ENCODE data around the gene ZNF776.
"Not testable (repeated sequence)": the region's sequence is repeated elsewhere in the genome, so short reads cannot be mapped to it uniquely, and the experiment has no call there.

The ZNF776 gene

DNA sequence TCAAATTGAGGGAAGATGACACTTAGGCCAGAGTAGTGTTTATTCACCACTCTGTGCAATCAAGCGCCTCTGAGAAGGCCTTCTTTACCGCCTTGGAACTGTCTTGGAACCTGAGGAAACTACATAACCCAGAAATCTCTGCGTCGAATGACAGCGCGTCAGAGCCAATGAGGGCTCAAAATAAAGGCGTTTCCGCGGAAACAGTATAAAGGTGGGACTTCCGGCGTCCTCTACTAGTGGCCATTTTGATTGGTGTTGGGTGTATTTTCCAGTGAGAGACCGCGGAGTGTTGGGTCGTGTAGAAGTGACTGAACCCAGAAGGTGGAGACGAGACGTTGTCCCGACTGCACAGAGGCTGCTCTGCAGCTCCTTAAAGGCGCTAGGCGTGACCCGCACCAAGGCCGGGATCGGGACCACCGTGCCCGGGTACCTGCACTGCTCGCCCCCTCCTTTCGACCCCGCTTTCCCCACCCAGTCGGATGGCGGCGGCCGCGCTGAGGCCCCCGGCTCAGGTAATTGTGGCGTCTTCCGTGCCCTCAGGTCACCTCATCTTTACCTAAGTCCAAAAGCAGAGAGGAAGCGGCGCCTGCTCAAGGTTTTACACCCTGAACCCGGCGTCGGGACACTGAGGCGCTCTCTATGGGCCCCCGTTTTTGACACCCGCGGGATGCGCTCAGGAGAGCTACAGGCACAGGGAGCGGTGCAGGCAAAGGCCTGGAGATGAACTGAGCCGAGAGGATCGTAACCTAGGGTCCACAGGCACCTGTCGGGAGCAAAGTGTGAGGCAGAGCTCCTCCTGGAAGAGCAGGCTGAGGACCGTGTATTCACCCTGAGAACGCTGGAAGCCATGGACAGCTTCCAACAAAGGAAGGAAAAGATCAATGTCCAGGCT, at the start of gene ZNF776:
Gene ZNF776 (plus strand): TSS at position 236 of the 892 bp plus-strand sequence. CDS start 244 bp downstream, at position 480.
- peak; percentile 87 for DNase-seq

DNA sequence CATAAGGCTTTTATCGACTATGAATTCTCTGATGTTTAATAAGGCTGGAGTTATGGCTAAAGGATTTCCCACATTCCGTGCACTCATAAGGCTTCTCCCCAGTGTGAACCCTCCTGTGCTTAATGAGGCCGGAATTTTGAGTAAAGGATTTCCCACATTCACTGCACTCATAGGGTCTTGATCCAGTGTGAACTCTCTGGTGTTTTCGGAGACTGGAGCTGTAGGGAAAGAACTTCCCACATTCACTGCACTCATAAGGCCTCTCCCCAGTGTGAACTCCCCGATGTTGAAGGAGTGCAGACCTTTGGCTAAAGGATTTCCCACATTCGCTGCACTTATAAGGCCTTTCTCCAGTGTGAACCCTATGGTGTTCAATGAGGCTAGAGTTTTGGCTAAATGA, 45.0 kb upstream of the ZNF776 start:
- DNase-seq = no peak

DNA sequence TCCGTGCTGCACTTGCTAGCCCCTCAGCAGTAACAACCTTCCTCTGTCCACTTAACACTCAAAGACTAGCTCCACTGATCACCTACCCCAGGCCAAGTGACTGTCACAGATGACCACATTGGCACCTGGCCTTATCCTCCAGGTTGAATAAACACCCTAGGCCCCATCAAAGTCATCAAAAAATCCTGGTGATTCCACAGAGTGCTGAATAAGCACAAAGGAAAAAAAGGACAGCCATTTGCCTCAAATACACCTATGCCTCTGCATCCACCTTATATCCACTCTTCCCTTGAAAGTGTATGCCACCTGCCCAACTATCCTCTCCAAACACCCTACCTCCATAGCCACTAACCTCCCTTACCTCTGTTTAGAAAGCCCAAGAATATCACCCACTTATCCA, 40.3 kb upstream of the ZNF776 start:
- DNase-seq = no peak

DNA sequence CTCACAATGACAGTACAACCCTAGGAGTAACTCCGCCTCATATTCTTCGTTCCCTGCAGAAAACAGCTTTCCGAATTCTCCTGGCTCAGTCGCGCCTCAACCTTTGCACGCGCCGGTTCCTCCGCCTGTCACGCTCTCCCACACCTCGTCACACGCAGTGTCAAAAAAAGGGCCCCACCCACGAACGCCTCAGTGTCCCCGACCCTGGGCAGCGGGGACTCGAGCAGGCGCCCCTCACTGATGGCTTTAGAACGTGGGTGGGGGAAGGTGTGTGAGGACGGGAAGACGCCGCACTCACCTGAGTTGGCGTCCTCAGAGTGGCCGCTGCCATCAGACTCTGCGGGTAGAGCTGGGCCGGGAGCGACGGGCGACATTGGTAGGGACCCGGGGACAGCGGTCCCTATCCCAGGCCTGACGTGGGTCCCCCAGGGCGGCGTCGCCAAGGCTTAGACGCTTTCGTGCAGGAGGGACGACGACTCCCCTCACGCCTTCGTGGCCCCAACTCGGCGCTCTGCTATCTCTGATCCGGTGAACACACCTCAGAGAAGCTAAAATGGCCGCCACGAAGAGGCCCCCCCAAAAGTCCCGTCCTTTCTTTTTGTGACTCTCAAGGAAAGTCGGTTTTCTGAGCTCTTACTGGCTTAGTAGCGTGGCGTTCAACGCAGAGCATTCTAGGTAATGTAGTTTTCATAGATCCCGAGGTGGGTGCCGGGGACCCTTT, 37.8 kb upstream of the ZNF776 start, which contains the start of gene ZNF154:
Gene ZNF154 (minus strand): TSS at position 564 of the 721 bp plus-strand sequence. CDS start 233 bp downstream, at position 331.
- peak; percentile 29 for DNase-seq

DNA sequence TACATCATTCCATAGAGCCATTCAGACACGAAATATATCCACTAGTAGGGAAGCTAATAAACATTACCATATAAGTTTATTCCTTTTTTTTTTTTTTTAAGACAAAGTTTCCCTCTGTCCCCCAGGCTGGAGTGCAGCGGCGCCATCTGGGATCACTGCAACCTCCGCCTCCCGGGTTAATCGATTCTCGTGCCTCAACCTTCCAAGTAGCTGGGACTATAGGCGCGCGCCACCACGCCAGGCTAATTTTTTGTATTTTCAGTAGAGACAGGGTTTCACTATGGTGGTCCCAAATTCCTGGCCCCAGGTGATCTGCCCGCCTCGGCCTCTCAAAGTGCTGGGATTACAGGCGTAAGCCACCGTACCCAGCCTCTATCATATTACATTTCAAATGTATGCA, 37.0 kb upstream of the ZNF776 start:
- DNase-seq = no peak

DNA sequence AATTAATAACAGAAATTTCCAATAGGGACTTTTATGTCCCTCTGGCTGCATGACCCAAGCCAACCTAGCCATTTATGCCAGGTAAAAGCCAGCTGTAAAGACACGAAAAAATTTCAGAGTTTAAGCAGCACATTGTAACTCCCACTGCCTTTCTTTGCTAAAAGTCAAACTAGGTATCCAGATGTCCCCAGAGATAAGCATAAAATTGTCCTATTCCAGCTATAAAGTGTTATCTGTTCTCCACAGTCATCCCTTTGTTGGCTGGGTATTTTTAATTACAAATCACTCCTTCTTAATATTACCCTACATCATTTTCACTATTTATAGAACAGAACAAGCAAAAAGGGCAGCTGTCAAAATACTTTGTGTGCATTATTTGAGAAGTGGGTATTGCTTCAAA, 34.4 kb upstream of the ZNF776 start:
- DNase-seq = no peak

DNA sequence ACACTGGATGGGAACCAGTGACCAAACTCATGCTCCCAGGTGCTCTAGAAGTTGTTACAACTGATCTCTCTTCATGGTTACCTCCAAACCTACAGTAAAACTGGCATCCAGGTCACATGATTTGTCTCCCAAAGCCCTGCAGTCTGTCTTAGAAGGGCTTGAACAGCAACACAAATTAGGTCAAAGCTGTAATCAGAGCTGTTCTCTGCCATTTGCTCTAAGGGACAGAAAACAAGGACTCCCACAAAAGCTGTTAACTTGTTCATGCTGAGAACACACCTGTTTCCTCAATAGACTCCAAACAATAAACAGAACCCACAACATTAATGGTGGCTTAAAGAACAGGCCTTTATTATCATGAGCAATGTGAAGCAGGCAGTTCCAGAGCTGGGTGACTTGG, 27.2 kb upstream of the ZNF776 start:
- DNase-seq = no peak

DNA sequence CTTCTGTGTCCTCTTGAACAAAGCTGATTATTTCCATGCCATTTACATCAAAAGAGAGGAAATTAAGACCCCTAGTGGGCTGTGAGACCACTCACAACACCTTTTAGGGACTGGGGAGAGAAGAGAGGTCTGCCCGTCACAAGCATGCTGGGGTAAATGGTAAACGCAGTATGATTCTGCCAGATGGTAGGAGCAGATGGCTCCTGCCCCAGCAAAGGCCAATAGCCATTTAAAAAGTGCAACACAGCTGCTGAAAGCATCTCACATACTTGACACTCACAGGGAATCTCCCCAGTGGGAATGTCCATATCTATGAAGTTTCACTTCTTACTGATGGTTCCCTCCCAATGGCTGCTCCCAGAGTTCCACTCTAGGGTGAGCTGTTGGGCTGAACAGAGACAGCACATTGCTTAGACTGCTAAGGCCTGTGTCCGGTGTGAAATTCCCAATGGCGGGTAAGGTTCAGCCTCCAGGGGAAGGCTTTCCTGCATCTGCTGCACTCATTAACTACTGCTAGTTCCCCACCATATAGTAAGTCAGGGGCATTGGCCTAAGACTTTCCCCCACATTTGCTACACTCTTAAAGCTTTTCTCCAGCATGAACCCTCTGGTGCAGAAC, 26.6 kb upstream of the ZNF776 start:
- DNase-seq = no peak

DNA sequence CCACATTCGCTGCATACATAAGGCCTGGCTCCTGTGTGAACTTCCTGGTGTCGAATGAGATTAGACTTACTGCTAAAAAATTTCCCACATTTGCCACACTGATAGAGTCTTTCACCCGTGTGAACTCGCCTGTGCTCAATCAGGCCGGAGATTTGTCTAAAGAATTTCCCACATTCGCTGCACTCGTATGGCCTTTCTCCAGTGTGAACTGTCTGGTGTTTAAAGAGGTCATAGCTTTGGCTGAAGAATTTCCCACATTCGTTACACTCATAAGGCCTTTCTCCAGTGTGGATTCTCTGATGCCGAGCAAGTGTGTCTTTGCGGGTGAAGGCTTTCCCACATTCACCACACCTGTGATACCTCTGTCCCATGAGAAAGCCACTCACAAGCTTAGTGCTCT, 25.7 kb upstream of the ZNF776 start:
- no peak for DNase-seq

DNA sequence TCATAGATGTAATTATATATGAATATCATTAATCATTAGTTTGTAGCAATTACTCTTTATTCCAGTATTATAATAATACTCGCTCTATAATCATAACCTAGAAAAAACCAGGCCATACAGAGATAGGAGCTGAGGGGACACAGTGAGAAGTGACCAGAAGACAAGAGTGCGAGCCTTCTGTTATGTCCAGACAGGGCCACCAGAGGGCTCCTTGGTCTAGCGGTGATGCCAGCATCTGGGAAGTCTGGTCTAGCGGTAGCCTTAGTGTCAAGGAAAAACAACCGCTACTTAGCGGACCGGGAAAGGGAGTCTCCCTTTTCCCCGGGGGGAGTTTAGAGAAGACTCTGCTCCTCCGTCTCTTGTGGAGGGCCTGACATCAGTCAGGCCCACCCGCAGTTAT, 8.3 kb upstream of the ZNF776 start:
- DNase-seq = peak; percentile 45

DNA sequence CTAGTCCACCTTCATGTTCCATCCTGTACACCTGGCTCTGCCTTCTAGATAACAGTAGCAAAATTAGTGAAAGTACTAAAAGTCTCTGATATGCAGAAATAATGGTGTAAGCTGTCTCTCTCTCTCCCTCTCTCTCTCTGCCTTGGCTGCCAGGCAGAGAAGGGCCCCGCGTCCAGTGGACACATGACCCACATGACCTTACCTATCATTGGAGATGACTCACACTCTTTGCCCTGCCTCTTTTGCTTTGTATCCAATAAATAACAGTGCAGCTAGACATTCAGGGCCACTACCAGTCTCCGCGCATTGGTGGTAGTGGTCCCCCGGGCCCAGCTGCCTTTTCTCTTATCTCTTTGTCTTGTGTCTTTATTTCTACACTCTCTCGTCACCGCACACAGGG, 7.8 kb upstream of the ZNF776 start:
- DNase-seq = not testable (repeated sequence)

DNA sequence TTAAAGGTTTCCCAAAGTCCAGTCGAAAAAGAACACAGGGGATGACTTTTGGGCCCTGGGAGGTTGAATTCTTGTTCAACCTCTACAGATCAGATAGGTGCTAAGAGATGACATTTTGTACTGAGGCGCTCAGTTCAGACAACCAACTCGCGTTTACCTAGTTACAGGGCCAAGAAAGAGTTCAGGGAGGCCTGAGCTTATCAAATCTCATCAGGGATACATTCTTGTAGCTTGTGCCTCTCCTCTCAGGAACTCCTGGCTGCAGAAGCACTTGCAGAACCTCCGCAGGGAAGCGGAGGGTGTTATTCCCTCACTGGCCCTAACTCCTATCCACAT, 825 bp downstream of the ZNF776 start:
- DNase-seq = no peak

DNA sequence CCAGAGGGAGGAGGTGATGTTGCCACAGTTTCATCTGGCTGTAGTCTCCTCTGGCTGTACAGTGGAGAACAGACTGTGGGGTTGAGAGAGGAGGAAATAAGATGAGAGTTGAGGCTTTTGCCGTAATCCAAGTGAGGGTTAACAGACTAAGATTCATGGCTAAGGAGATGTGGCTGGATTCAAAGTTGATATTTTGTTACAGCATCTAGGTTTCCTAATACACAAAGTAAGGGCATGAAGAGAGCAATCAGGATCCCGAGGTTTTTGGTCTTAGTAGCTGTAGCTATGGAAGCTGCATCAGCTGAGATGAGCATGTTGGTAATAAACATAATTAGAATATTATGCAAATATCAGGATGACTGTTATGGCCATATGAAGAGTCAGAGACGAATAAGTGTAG, 1.4 kb downstream of the ZNF776 start:
- DNase-seq = no peak

DNA sequence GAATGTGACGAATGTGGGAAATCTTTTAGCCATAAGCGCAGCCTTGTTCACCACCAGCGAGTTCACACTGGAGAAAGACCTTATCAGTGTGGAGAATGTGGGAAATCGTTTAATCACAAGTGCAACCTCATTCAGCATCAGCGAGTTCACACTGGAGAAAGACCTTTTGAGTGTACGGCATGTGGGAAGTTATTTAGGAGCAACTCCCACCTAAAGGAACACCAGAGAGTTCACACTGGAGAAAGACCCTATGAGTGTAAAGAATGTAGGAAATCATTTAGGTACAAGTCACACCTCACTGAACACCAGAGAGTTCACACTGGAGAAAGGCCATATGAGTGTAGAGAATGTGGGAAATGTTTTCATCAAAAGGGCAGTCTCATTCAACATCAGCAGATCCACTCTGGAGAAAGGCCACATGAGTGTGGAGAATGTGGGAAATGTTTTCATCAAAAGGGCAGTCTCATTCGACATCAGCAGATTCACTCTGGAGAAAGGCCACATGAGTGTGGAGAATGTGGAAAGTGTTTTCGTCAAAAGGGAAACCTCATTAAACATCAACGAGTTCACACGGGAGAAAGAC, 7.6 kb downstream of the ZNF776 start:
- no peak for DNase-seq

DNA sequence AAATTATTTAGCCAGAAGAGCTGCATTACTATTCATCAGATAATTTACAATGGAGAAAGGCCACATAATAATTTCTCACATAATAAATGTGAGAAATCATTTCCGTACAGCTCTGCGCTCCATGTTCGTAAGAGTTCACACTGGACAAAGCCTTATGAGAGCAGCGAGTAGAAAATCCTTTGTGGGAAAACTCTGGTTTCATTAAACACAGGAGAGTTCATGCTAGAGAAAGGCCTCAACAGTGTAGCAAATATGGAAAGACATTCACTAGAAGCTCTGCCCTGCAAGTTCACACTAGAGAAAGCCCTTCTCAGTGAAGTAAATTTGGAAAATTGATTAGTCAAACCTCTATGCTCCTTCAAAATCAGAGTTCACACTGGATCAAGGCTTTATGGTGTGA, 8.4 kb downstream of the ZNF776 start:
- no peak for DNase-seq

DNA sequence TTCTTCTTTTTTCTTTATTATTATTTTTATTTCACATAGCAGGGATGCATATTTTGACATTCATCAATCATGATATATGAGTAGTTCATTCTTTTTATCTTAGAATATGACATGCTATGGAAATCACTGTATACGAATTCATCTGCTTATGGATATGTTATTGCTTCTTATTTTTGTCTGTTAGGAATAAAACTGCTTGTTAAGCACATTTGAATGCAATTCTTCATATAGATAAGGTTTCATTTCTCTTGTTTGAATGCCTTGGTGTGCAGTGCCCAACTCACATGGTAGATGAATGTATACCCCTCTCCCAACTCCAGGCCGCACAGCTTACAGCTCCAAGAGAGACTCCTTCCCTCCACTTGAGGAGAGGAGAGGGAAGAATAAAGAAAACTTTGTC, 11.3 kb downstream of the ZNF776 start:
- no peak for DNase-seq

DNA sequence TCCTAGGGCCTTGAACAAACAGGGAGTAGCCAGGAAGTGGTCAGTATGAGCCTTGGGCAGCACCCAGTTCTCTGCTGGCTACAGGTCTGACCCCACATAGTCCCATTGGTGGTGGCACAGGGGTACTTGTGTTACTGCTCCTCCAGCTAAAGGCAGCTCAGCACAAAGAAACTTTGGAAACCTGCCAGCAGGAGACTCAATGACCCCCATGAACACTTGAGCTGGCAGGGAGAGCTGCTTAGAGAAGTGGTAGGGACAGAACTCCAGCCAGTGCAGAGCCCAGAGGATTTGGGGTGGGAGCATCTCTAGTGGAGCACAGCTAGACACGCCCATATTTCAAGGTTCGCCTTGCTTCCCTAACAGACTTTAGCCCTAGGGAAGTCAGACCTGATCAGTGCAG, 12.5 kb downstream of the ZNF776 start:
- DNase-seq = no peak

DNA sequence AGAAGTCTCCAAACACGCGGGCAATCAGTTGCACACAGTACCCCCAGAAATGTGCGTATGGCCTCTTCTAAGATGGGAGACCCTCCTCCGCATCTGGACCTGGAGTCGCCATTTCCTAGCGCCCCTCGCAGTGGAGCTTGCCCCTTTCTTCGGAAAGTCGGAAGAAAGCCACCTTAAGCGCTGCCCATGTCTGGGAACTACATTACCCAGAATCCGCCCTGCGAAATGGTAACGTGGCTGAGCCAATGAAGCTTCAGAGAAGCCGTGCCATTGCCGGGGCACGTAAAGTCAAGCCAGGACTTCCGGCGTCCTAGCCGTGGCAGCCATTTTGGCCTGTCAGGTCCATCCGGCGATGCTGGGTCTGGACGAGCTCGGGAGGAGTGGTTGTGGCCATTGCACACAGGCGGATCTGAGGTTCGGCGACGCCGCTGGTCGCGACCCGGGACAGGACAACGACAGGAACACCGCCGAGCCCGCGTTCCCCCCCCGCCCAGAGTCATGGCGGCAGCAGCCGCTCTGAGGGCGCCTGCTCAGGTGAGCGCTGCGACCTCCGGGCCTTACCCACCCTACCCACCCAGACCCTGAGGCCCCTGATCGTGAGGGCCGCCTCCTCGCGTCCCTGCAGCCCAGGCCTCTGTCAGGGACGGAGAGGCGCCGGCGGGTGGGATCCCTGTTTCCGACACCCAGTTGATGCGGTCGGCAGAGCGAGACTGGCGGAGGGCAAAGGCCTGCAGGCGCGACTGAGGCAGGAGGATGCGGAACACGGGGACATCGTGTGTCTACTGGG, 22.9 kb downstream of the ZNF776 start, which contains the start of gene ZNF586:
Gene ZNF586 (plus strand): TSS at position 332 of the 787 bp plus-strand sequence. CDS start 167 bp downstream, at position 499.
- peak; percentile 89 for DNase-seq

DNA sequence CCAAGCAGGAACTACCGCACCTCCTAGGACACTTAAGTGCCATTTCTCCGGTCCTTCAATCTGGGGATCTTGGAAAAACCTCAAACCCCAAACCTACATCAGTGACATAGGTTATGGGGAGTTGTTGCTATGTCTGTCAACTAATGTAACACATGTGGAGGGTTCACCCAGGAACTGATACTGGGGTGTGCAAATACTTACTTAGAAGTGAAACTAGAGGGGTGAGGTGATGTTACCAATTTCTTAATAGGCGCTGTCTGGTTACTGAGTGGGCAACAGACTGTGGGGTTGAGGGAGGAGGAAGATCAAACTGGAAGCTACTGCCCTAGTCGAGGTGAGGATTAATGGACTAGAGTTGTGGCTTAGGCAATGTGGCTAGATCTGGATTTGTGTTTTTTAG, 24.8 kb downstream of the ZNF776 start:
- DNase-seq = no peak

DNA sequence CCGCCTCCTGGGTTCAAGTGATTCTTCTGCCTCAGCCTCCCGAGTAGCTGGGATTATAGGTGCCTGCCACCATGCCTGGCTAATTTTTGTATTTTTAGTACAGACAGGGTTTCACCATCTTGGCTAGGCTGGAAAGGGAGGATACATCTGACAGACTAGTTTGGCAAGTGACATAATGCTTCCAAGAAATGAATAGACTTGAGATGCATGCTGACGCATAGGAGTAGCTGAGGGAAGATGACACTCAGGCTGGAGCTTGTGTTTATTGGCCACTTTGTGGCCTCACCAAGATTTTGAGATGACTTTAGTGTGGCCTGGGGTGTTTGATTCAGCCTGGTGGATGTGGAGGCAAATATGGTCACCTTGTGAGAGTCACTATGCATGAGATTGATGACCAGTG, 26.9 kb downstream of the ZNF776 start:
- no peak for DNase-seq

DNA sequence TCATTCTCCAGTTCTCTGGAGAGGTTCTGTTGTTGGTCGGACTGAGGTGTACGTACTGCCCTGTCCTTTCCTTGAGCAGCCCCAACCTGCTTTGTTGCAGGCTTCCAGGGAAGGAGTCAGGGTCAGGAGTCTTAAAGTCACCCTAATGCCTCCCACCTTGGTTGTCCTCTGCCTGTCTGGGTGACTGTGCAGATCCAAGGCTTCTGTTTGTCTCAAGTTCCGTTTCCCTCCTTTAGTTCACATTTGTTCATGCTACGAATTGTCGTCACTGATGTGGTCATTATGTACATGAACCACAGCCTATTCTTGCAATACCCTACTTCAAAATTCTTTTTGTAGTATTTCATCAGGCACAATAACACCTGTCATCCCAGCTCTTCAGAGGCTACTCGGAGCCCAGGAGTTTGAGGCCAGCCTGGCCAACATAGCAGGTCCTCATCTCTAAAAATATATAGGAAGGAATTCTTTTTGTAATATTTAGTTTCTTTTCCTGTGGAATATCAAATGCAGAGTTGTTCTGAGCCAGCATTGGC, 30.2 kb downstream of the ZNF776 start:
- no peak for DNase-seq

DNA sequence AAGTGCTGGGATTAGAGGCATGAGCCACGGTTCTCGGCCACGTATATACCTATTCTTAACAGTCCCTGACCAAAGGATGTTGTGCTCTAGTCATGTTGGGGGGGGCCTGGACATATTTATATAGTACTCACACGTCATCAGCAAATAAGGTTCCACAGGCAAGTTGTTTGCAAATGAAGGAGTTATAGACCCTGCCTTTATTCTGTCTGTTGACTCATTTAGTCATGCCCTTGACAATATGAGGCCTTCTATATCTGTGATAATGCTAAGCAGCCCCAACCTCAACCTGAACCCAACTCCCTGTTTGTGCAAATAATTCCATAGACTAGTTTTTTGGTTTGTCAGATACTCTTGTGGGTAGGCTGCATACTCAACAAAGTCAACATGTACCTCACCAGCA, 31.7 kb downstream of the ZNF776 start:
- DNase-seq = no peak
